Endodermal cell (in vitro differentiated cells): ENCODE measurements around the gene GATAD2A. TPM values are rescaled to one million over a fixed set of nuclear protein-coding genes. Genes with fewer than 3 reads are reported as not detected.

Experiments
- DNase-seq: peaks from one replicate; pipeline ENCODE4 v3.0.0-alpha.2; 2017
- H3K27ac ChIP-seq: 2 replicates; pipeline ENCODE4 v1.5.1; 2013; ENCODE audit warnings: mild to moderate bottlenecking, low read depth, low read length, moderate library complexity
- H3K27me3 ChIP-seq: 2 replicates; pipeline ENCODE4 v1.6.1; 2013; ENCODE audit warnings: mild to moderate bottlenecking, low read length, moderate library complexity; ENCODE audit not compliant: insufficient read depth, control insufficient read depth, poor library complexity, severe bottlenecking
- H3K36me3 ChIP-seq: 2 replicates; pipeline ENCODE4 v1.7.0; 2013; ENCODE audit warnings: mild to moderate bottlenecking, low read length, moderate library complexity; ENCODE audit not compliant: control insufficient read depth, insufficient read depth
- H3K4me1 ChIP-seq: one replicate; pipeline ENCODE4 v1.7.0; 2013; ENCODE audit warnings: low read length; ENCODE audit not compliant: control insufficient read depth, insufficient read depth
- H3K4me3 ChIP-seq: 2 replicates; pipeline ENCODE4 v1.5.1; 2013; ENCODE audit warnings: mild to moderate bottlenecking, low read length, moderate library complexity
- H3K9ac ChIP-seq: 2 replicates; pipeline ENCODE4 v1.6.1; 2013; ENCODE audit warnings: mild to moderate bottlenecking, low read length, moderate library complexity; ENCODE audit not compliant: poor library complexity, severe bottlenecking; ENCODE audit errors: extremely low read depth
- H3K9me3 ChIP-seq: 2 replicates; pipeline ENCODE4 v1.6.1; 2013; ENCODE audit warnings: mild to moderate bottlenecking, low read length, moderate library complexity; ENCODE audit not compliant: control insufficient read depth
- H3K27ac Mint-ChIP-seq: 2 replicates; pipeline ENCODE4 v1.8.0; 2020; ENCODE audit warnings: mixed read lengths
- H3K27me3 Mint-ChIP-seq: 2 replicates; pipeline ENCODE4 v1.8.0; 2021; ENCODE audit warnings: mild to moderate bottlenecking, mixed read lengths; ENCODE audit not compliant: insufficient read depth
- H3K36me3 Mint-ChIP-seq: 2 replicates; pipeline ENCODE4 v1.8.0; 2020; ENCODE audit warnings: low read depth, mixed read lengths
- H3K4me1 Mint-ChIP-seq: 2 replicates; pipeline ENCODE4 v1.8.0; 2020; ENCODE audit warnings: mixed read lengths
- H3K4me3 Mint-ChIP-seq: 2 replicates; pipeline ENCODE4 v1.8.0; 2020; ENCODE audit warnings: mild to moderate bottlenecking, moderate library complexity, mixed read lengths
- H3K9me3 Mint-ChIP-seq: 2 replicates; pipeline ENCODE4 v1.8.0; 2020; ENCODE audit warnings: mild to moderate bottlenecking, mixed read lengths
- WGBS, 2 experiments: methylation state at CpG; one replicate each; pipeline versions ENCODE4 v1.1.5 to v1.1.7; 2013; ENCODE audit warnings: missing lambda C conversion rate in 2 of 2, mixed read lengths in 1 of 2; ENCODE audit not compliant: insufficient coverage in 1 of 2, insufficient read length in 1 of 2; 5-methylcytosine and 5-hydroxymethylcytosine counted together
- total RNA-seq, 2 donors: library from RNA; stranded (reverse); fragmentation: NEBNext Ultra II Directional in 1 of 2; extraction: Animal tissue kit (Norgen Biotek cat#: 25700) in 1 of 2; gene quantifications; 2 replicates in 1 of 2; 3 replicates in 1 of 2; pipeline ENCODE4 v1.2.1, GENCODE V29; 2021
- TF ChIP-seq, protein P1 (sequence below): fragments of 200-600 bp; sonication (generic); conservative IDR thresholded peaks from 2 replicates; pipeline ENCODE4 v1.5.0; 2021; ENCODE audit warnings: antibody characterized with exemption, mild to moderate bottlenecking

The GATAD2A gene
- total RNA-seq, 2 donors from 2014 or later = 115 to 126 TPM

DNA sequence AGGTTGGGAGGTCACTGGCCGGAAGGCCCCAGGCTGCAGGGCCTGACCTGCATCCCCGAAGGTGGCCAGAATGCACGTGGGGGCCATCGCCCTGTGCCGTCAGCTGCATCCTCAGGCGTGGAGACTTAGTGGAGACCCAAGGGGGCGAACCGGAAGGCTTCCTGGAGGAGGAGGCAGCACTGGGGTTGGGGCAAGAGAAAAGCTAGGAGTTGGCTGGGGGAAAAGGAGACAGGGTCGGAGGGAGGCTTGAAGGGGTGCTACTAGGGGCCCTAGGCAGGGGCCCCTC, 121.8 kb downstream of the GATAD2A start:
- DNase-seq = no peak
- no peaks in the 10 kb centered on the region for H3K4me1 ChIP-seq
- peaks cover 41% of the 10 kb centered on the region for H3K36me3 Mint-ChIP-seq
- H3K4me1 Mint-ChIP-seq = peaks cover 4% of the 10 kb centered on the region
- no peaks in the 10 kb centered on the region for H3K27me3 Mint-ChIP-seq
- no peaks in the 10 kb centered on the region for H3K9me3 Mint-ChIP-seq
- H3K4me3 ChIP-seq = no peak overlapping the region
- no peaks in the 10 kb centered on the region for H3K9me3 ChIP-seq
- no peak overlapping the region for H3K9ac ChIP-seq
- H3K4me3 Mint-ChIP-seq = no peak overlapping the region
- 92 to 97% methylated on average over 8 to 9 of the region's 9 CpGs for WGBS, 2 experiments
- TF ChIP-seq, protein P1, sequence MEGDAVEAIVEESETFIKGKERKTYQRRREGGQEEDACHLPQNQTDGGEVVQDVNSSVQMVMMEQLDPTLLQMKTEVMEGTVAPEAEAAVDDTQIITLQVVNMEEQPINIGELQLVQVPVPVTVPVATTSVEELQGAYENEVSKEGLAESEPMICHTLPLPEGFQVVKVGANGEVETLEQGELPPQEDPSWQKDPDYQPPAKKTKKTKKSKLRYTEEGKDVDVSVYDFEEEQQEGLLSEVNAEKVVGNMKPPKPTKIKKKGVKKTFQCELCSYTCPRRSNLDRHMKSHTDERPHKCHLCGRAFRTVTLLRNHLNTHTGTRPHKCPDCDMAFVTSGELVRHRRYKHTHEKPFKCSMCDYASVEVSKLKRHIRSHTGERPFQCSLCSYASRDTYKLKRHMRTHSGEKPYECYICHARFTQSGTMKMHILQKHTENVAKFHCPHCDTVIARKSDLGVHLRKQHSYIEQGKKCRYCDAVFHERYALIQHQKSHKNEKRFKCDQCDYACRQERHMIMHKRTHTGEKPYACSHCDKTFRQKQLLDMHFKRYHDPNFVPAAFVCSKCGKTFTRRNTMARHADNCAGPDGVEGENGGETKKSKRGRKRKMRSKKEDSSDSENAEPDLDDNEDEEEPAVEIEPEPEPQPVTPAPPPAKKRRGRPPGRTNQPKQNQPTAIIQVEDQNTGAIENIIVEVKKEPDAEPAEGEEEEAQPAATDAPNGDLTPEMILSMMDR = no peak
- H3K27ac Mint-ChIP-seq = no peak overlapping the region
- H3K36me3 ChIP-seq = peaks cover 33% of the 10 kb centered on the region
- H3K27me3 ChIP-seq = no peaks in the 10 kb centered on the region
- no peak overlapping the region for H3K27ac ChIP-seq

DNA sequence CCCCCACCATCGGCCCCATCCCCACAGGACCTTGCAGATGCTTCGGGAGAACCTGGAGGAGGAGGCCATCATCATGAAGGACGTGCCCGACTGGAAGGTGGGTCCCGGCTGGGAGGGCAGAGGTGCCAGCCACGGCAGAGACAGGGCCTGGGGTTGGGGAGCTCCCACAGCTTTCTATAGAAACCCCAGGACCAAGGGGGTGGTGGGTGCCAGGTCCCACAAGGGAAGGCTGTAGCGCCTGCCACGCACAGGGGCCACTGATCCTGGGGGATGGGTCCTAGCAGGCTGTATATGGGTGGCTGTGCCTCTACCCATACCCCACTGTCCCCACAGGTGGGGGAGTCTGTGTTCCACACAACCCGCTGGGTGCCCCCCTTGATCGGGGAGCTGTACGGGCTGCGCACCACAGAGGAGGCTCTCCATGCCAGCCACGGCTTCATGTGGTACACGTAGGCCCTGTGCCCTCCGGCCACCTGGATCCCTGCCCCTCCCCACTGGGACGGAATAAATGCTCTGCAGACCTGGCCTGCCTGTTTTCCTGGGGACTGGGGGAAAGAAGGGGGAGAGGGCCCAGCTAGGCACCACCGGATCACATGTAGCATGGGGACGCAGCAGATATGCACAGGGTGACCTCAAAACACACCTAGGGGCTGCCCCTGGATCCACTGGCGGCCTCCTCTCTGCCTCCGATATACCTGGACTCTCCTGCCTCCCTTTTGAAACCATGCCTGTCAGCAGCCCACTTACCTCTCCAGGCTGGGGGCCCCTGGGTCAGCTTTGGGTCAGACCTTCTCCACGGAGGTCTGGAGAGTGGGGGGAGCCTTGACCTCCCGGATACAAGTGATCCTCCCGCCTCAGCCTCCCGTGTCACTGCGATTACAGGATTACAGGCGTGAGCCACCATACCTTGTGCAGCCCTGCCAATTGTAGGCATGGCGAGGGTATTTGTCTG, 122.5 kb downstream of the GATAD2A start:
- Mint-ChIP-seq H3K27me3 (peaks cover 3% of the 10 kb centered on the region), H3K36me3 (peaks cover 38% of the 10 kb centered on the region), H3K9me3 (no peaks in the 10 kb centered on the region), H3K4me1 (peaks cover 4% of the 10 kb centered on the region), H3K4me3 (no peak overlapping the region), H3K27ac (no peak overlapping the region)
- no peak for DNase-seq
- Histone ChIP-seq H3K4me3 (no peak overlapping the region), H3K36me3 (peaks cover 32% of the 10 kb centered on the region), H3K9me3 (no peaks in the 10 kb centered on the region), H3K9ac (no peak overlapping the region), H3K27me3 (no peaks in the 10 kb centered on the region), H3K4me1 (no peaks in the 10 kb centered on the region), H3K27ac (no peak overlapping the region)
- TF ChIP-seq, protein P1 = no peak
- WGBS, 2 experiments = 94 to 96% methylated on average over 19 to 27 of the region's 27 CpGs

DNA sequence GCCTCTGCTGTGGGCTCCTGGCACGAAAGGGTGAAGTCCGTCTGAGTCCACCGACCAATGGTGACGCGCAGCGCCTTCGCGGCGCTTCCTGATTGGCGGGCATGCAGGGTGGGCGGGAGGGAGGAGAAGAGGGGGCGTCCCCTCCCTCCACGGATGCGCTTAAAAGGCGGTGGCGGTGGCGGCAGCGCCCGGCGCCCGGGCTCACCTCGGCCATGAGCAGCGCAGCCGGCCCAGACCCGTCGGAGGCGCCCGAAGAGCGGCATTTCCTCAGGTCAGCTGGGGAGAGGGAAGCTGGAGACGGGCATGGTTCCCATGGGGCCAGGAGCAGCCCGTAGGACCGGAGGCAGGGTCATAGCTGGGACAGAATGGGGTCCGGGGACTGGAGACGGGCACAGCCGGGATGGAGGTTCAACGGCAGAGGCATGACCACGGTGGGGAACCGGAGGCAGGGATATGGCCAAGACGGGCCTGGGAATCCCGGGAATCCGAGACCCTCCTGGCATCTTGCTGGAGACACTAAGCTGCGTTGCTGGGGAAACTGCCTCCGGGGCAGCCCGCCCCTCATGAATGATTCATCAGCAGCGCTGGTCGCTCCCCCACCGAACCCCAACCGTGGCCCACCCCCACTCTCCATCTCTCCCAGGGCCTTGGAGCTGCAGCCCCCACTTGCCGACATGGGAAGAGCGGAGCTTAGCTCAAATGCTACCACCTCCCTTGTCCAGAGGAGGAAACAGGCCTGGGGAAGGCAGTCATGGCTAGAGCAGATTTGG, 123.4 kb downstream of the GATAD2A start, which contains the start of gene YJEFN3:
Gene YJEFN3 (plus strand): TSS at position 191 of the 770 bp plus-strand sequence. CDS start 22 bp downstream, at position 213.
- Mint-ChIP-seq H3K27me3 (peaks cover 6% of the 10 kb centered on the region), H3K27ac (no peak within 1 kb of the TSS), H3K4me3 (no peak within 1 kb of the TSS), H3K36me3 (peaks cover 34% of the 10 kb centered on the region), H3K9me3 (no peaks in the 10 kb centered on the region), H3K4me1 (peaks cover 4% of the 10 kb centered on the region)
- peak within 1 kb of the TSS; percentile 30 for H3K27ac ChIP-seq
- TF ChIP-seq, protein P1 = no peak
- peak; percentile 93 for DNase-seq
- no peaks in the 10 kb centered on the region for H3K27me3 ChIP-seq
- no peak within 1 kb of the TSS for H3K9ac ChIP-seq
- no peaks in the 10 kb centered on the region for H3K9me3 ChIP-seq
- 92 to 96% methylated on average over 19 to 50 of the region's 50 CpGs for WGBS, 2 experiments
- no peaks in the 10 kb centered on the region for H3K4me1 ChIP-seq
- H3K36me3 ChIP-seq = peaks cover 25% of the 10 kb centered on the region
- no peak within 1 kb of the TSS for H3K4me3 ChIP-seq
